Stimulated activated CD8-positive, alpha-beta memory T cell treated with anti-CD3 and anti-CD28 coated beads, Interleukin-15, amount 100 ng/mL, for 24 hours (primary cell): Measurements from ENCODE around the gene POLR2L.

Experiments used
- DNase-seq: peaks from one replicate; pipeline ENCODE4 v3.0.0-alpha.2; 2020; ENCODE audit warnings: low read depth

POLR2L gene

DNA sequence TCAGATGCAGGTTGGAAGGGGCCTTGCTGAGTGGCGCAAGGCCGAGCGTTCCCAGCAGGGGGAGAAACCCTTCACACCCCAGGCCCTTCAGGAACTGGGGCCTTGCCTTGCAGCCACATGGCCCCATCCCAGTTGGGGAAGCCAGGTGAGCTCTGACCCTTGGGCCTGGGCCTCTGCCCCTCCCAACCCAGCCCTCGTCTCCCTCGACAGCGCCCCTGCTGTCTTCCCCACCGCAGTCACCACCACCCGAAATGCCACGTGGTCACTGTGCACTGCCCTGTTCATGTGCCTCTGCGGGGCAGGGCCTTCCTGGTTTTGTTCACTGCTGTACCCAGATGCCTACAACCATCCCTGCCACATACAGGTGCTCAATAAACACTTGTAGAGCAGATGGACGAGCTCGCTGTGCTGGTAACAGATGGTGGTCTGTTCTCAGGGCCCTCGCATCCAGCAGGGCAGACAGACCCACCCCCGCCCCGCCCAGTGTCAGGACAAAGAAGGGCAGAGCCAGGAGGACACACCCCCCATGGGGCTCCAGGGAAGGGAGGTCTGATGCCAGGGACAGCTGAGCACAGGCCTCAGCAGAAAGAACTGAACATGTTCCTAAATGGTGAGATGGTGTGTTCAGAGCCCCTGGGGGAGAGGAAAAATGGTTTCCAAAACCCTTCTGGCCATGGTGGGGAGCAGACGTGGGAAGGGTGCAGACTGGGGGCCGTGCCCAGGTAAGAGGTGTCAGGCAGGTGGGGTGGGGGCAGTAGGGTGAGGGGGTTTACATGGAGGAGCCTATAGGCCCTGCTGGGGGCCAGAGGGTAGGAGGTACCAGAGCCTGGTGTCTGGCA lies 3.7 kb downstream of the POLR2L start:
- DNase-seq, result no peak

DNA sequence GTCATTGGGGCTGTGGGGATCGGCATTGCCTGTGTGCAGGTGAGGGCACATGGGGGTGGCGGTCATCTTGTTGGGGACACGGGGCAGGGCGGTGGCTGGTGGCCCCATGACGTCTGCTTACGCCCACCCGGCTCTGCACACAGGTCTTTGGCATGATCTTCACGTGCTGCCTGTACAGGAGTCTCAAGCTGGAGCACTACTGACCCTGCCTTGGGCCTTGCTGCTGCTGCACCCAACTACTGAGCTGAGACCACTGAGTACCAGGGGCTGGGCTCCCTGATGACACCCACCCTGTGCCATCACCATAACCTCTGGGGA lies 4.4 kb downstream of the POLR2L start:
- DNase-seq, result no peak

DNA sequence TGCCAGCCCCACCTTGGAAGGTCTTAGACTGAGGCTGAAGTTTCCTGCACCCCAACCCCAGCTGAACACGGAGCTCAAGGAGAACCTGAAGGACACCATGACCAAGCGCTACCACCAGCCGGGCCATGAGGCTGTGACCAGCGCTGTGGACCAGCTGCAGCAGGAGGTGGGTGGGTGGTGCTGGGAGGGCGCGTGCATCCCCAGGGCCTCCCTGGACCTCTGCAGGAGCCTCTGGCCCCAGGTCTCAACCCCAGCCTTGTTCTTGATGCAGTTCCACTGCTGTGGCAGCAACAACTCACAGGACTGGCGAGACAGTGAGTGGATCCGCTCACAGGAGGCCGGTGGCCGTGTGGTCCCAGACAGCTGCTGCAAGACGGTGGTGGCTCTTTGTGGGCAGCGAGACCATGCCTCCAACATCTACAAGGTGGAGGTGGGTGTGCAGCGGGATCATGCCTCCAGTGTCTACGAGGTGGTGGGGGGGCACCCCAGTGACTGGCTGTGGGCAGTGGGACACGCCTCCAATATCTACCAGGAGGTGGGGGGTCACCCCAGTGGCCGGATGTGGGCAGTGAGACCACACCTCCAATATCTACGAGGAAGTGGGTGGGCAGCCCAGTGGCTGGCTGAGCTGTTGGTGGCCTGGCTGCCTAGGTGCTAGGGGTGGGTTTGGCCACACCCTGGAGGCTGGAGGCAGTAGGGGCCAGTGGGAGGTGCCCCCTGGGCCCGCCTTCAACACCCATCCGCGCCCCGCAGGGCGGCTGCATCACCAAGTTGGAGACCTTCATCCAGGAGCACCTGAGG lies 4.9 kb downstream of the POLR2L start:
- no peak for DNase-seq

DNA sequence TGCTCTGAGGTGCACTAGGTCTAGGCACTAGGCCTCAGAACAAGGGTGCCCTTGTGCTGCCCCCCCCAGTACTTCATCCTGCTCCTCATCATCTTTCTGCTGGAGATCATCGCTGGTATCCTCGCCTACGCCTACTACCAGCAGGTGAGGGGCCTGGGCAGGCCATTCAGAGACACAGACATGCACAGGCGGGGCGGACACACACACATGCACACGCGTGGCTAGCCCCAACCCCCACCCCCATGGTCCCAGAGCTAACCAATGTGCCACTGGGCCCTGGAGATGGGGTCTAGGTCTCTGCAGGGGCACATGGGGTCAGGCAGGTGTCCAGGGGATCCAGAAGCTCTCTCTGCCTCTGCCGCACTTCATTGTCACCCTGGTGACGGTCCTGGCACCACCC lies 5.6 kb downstream of the POLR2L start:
- DNase-seq, result no peak

DNA sequence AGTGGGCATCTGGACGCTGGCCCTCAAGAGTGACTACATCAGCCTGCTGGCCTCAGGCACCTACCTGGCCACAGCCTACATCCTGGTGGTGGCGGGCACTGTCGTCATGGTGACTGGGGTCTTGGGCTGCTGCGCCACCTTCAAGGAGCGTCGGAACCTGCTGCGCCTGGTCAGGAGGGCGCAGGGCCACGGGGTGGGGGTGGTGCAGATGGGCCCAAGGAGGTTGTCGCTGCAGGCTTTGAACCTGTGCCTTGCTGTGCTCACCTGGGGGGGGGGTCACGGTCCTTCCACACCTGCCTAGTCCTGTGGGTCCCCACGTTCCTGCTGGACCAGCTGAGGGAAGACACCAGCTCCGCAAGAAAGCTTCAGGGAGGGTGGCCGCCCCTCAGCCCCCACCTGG lies 6.1 kb downstream of the POLR2L start:
- no peak for DNase-seq

DNA sequence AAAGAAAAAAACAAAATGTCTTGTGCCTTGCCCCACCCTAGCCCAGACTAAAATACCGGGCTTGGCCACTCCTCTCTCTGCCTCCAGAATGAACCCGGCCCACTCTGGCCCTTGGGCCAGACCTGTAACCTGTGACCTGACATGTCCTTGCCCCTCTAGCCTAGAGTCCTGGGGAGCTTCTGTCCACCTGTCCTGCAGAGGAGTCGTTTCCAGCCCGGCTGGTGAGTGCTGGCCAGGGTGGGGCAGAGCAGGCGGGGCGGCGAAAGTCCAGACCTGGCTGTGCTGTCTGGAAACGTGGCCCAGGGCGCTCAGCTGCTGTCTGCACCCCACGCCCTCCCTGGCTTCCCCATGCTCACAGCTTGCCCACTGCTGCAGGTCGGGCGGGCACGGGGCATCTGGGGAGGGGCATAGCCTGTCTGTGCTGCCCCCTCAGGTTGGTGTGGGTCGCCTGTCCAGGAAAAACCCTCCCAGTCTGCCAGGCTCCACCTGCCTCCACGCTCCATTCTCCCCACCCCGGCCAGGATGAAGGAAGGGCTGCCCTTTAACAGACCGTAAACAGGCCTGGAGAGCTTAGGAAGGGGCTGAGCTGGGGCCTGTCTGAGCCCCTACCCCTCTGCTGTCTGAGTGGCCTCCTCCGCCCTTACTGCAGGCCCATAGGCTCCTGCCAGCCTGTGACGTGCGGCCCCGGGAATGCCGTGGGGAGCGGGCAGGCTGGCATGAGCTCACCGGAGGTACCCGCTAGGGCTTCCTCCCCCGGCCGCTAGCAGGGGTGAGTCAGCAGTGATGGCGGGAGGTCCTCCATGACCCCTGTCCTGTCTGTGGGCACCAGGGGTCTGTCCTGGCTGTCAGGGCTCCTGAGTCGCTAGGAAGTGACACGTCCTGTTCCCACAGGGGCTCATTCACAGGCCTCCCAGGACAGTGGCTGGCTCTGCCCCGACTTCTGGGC lies 7.7 kb downstream of the POLR2L start:
- no peak for DNase-seq

DNA sequence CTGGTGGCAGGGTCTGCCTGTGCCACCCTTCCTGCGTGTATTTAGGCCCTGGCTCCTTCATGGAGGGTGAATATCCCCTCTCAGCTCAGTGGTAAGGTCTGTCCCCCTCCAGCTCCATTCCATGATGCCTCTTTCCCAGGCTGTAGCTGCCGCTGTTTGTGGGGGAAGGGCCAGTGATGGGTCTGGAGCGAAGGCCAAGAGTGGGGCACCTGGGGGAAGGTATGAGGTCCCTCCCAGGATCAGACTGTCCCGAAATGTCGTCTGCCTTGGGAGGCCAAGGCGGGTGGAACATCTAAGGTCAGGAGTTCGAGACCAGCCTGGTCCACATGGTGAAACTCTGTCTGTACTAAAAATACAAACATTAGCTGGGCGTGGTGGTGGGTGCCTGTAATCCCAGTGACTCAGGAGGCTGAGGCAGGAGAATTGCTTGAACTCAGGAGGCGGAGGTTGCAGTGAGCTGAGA lies 8.4 kb downstream of the POLR2L start:
- no peak for DNase-seq

DNA sequence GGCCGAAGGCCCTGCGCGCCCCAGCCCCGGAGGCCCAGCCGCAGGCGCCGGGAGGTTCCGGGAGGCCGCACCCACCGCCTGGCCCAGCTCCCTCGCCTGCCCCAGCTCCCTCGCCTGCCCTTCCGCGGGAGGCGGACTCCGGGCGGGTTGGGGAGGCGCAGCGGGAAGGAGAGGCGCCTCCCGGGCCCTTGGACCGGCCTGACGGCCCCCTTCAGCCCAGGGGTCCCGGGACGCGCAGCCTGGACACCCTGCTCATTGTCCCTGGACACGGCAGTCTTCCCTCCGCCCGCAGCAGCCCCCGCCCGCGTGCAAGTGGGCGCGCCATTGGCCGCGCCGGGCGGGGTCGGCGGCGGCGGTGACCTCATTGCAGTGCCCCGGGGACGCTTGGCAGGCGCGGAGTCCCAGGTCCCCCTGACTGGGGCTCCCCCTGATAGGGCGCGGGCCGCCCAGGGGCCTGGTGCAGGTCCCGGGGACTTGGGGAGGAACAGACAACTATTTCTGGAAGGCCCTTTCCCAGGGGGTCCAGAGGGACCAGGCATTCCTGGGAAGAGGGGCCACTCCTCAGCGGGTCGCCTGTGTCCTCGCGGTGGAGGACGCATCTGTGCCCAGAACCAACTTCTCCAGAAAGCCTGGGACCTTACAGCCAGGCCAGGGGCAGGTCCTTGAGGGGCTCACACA lies 9.1 kb downstream of the POLR2L start:
- DNase-seq, result no peak

DNA sequence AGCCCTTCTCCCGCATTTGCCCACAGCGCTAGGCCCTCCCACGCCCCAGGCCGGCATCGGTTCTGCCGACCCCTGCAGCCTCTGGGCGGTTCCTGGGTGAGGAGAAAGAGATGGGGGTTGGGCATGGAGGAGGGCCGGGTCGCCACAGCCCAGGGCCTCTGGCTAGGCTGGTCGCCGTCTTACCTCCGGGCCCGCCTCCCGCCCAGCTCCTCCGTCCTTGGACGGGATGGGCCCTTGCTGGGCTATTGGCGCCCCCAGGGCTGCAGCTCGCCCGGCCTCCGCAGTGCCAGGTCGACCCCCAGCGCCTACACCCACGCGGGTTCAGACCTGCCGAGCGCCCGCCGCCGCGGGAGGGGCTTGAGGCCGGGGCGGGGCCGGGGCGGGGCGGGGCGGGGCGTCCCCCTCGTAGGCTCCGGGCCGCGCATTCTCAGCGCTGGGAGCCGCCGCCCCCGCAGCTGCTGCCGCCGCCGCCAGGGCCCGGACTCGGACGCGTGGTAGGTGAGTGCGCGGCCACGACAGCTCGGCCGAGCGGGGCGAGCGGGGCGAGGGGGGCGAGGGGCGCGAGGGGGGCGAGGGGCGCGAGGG lies 9.7 kb downstream of the POLR2L start, which contains the start of gene CD151:
CD151 (plus strand) TSS at position 424 of the 585 bp plus-strand sequence. CDS start 3,118 bp downstream, outside the sequence.
- DNase-seq, result no peak

DNA sequence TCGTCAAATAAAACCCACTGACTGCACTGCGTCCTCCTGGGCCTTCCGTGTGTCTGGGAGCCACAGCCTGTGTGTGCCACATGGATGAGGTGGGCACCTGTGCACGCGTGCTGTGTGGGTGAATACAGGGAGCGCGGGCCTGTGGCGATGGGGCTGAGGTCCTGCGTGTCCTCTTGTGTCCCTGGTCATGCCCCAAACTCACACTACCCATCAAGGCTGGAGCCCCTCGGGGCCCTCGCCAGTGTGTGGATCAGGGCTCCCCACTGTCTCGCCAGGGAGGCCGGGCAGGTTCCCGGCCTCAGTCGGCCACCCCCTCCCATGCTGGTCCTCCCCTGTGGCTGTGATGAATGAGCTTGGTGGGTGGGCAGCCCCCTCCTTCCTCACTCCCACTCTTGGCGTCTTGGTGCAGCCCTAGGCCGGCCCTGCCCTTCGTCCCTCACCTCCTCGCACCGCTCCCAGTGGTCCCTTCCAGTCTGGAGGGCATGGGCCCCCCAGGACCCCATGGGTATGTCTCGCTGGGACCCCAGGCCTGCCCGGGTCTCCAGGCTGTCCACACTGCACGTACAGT lies 10.3 kb downstream of the POLR2L start:
- DNase-seq, result no peak

DNA sequence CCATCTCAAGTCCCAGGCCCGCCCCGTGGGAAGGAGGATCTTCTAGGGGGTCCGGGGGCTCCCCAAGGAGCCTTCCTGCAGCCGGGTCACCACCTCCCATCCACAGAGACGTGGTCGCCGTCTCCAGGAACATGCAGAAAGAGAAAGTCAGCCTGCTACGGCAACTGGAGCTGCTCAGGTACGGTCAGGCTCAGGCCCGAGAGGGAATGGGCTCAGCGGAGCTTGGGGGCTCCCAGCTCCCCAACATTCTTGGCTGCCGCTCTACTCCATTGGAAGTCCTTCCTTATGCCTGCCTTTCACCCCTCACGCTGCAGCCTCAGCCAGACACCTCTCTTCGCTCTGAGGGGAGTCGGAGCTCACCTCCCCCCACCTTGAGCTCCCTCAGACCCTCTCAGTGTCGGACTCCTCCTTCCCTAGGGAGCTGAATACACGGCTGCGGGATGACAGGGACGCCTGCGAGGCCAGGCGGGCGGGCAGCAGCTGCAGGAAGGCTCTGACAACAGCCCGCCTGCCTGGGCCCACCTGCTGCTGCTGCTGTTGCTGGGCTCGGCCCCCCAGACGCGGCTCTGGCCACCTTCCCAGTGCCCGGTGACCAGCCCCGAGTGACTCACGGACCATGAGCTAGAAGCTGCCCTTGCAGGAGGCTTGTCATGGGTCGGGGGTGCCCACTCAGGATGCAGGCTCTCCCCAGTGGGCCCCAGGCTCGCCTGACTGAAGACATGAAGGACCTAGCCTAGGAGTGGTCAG lies 11.0 kb downstream of the POLR2L start:
- DNase-seq, result no peak

DNA sequence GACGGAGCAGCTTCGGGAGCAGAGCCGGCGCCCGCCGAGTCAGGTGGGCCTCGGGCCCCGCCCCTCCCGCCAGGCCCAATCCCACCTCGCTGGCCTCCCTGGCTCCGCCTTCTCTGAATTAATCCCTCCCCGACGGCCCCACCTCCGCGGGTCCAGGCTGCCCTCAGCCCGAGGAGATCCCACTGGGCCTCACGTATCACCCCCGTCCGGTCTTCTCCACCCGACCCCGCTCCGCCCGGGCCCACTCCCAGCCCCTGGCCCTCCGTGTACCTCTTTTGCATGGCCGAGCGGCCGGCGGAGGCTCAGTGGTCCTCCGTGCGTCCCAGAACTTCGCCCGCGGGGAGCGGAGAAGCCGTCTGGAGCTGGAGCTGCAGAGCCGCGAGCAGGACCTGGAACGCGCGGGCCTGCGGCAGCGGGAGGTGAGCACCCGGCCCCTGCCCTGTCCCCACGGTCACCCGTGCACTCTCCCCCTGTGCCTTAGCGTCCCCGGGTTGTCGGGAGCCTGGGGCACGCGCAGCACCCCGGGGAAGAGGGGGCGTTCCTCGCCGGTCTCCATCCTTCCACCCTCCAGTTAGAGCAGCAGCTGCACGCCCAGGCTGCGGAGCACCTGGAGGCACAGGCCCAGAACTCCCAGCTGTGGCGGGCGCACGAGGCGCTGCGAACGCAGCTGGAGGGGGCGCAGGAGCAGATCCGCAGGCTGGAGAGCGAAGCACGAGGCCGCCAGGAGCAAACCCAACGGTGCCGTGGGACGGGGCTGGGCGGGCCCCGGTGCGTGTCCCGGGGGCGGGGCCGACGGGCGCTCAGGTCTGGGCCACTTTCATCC lies 11.8 kb downstream of the POLR2L start:
- DNase-seq, result no peak

DNA sequence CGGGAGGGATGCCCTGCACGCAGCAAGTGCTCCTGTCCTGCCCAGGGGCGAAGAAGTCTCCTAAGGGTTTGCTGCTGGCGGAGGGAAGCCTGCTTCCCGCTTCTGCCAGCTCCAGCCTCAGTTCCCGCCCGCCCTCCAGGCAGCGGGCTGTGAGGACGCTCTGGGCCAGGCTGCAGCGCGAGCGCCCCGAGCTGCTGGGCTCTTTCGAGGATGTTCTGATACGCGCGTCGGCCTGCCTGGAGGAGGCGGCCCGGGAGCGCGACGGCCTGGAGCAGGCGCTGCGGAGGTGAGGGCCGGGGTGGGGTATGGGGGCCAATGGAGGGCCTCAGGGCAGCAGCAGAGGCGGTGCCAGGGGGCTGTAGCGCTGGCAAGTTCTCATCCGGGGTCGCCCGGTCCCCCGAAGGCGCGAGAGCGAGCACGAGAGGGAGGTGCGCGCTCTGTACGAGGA lies 12.5 kb downstream of the POLR2L start:
- no peak for DNase-seq

DNA sequence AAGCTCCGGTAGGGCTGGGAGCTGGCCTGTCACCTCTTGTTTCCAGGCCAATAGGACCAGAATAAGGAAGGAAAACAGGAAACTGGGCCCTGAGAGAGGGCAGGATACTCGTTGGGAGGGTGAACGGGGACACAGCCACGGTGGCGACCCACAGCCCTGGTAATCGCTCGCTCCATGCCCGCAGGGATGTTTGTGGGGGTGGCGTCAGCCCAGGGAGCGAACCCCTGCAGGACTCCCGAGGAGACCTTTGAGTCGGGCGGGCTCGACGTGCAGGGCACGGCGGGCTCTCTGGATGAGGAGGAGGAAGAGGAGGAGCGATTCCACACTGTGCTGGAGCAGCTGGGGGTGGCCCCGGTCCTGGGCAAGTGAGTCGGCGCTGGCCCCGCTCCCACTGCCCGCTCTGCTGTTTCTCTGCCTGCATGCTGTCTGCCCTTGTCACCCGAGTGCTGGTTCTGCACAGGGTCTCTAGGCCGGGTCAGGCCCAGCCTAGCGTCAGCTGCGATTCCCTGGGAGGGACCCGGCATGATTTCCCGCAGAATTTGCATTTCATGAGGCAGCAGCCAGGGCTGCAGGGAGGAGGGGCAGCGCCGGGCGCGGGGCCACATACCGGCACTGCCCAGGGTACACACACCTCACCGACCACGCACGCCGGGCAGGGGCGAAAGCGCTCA lies 13.0 kb downstream of the POLR2L start:
- no peak for DNase-seq

DNA sequence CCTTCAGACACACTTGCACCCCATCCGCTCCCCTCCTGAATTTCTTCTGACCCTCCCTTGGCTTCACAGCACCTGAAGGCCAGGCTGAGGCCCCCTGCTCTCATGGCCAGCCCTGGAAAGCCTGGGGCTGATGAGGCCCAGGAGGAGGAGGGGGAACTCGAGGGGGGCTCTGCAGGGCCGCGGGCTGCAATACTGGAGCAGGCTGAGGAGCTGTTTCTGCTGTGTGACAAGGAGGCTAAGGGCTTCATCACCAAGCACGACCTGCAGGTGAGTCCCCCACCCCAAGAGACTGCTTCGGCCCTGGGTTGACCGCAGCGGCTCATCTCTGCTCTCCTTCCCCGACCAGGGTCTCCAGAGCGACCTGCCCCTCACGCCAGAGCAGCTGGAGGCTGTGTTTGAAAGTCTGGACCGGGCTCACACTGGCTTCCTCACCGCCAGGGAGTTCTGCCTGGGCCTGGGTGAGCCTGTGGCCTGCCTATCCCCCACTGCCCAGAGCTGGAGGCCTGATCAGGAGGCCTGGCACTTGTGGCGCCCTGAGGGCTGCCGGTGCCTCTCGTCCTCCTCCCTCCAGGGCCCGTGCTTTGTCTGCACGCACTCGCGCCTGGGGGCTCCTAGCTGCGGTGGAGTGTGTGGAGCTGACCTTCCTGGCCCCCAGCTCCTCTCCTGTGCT lies 13.7 kb downstream of the POLR2L start:
- DNase-seq, result no peak

DNA sequence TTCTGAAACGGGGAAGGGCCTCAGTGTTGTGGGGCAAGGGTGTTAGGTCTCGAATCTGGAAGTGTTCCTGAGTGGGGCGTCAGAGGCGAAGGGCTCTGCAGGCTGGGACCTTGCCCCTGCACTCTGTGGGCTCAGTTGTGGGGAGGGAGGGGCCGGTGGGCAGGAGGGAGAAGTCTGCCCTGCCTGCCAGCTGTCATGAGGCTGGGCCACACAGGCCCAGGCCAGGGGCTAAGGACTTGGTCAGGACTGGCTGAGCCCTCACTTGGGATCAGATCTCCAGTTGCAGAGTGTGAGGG lies 14.5 kb downstream of the POLR2L start, which contains the start of gene CRACR2B:
CRACR2B (plus strand) TSS at position 23 of the 296 bp plus-strand sequence. CDS start 689 bp downstream, outside the sequence.
- no peak for DNase-seq

DNA sequence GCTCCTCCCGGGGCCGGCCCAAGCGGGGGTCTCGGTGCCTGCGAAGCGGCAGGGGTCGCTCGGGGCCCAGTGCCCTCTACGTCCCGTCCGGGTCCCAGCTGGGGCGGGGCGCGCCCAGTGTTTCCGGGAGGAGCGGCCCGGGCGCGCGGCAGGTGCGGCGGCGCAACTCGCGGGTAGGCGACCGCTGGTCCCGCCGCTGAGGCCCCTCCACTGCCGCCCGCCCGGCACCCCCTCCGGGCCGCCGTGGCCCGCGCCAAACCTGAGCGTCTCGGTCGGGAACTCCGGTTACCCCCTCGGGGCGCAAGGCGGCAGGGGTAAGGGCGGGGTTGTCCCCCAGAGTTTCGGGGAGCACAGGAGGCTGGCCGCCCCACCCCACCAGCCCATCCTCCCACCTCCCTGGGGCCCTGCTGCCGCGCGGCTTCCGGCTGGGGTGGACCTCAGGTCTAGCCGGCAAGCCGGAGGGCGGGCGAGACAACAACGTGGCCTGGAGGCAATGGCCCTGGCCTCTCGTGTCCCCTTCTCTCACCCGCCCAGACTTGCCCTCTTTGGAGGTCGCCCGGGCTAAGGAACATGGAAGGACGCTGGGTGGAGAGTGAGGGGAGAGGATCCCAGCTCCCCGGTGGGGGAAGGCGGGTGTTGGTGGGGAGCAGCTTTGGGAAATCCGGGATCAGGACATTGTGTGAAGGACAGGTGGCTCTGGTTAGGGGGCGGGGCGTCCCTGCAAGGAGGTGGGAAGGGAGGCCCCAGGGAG lies 15.0 kb downstream of the POLR2L start:
- DNase-seq, result no peak

DNA sequence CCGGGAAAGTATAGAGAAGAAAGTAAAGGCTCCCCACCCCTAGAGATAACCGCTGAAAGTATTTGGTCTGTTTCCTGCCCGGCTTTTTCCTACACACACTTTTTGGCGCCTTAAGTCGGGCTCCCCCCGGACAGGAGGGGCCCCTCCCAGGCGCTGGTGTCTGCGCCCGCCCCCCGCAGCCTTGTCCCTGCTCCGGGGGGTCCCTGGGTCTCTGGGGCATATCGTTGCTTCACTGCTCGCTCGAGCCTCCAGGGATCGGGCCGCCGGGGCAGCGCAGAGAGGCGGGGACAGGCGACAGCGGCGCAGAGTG lies 15.5 kb downstream of the POLR2L start:
- no peak for DNase-seq
